GM13976 (cell line): ENCODE measurements around the gene SCUBE1.

Experiments used
- DNase-seq: peaks from one replicate; pipeline ENCODE4 v3.0.0; 2012; ENCODE audit warnings: low spot score
- in situ Hi-C: fragments of 300-500 bp; cut with MboI; formaldehyde crosslinking; loops from one replicate; pipeline ENCODE4 v1.12.0; 2022; ENCODE audit warnings: low sequenced_read_pairs, mixed read lengths, inconsistent platforms; ENCODE audit not compliant: unreplicated experiment
- TF ChIP-seq, protein P1 (sequence below): IDR thresholded peaks from 2 replicates; pipeline ENCODE4 v1.5.1; 2012; ENCODE audit warnings: borderline replicate concordance, mild to moderate bottlenecking; ENCODE audit not compliant: insufficient read depth; ENCODE audit errors: extremely low read depth, missing control alignments, control extremely low read depth

The SCUBE1 gene

DNA sequence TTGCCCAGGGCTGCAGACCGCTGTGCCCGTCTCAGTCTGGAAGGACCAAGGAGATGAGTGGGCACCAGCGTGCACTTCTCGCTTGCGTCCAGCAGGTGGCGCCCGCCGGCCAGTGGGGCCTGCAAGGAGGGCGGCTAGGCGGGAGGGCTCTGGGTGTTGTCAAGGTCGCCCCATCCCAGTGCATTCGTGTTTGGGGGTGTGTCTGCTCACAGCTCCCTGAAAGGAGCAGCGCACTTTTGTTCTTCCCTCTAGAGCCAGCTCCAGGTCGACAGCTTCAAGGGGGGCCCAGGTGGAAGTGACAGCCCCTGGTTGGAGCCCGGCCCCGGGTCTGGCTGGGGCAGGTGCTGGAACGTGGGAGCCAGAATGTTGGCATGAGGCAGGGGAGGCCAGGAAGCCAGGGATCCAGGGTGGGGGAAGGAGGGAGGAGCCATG, 45.3 kb upstream of the SCUBE1 start:
- peak; percentile 89 for DNase-seq
- TF ChIP-seq, protein P1, sequence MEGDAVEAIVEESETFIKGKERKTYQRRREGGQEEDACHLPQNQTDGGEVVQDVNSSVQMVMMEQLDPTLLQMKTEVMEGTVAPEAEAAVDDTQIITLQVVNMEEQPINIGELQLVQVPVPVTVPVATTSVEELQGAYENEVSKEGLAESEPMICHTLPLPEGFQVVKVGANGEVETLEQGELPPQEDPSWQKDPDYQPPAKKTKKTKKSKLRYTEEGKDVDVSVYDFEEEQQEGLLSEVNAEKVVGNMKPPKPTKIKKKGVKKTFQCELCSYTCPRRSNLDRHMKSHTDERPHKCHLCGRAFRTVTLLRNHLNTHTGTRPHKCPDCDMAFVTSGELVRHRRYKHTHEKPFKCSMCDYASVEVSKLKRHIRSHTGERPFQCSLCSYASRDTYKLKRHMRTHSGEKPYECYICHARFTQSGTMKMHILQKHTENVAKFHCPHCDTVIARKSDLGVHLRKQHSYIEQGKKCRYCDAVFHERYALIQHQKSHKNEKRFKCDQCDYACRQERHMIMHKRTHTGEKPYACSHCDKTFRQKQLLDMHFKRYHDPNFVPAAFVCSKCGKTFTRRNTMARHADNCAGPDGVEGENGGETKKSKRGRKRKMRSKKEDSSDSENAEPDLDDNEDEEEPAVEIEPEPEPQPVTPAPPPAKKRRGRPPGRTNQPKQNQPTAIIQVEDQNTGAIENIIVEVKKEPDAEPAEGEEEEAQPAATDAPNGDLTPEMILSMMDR = peak; percentile 97
- in situ Hi-C loops = loop anchor here (10.0 kb wide), 1 partner anchor 114 kb away; no protein-coding TSS in a partner anchor

DNA sequence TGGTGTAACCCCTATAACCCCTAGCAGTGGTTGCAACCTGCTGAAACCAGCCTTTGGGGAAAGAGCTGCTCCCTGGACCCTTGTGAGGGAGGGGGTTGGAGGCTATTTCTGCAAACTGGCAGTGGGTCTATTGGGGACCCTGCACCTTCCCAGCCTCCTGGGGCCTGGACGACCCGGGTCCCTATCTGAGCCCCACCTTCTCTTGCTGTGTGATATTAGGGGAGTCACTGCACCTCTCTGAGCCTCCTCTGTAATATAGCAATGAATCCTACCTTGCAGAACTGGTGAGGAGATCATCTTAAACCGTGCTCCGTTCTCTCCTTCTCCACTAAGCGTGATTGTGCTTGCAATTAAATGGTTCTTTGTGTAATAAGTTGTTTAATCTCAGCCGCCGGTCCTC, 44.6 kb upstream of the SCUBE1 start:
- TF ChIP-seq, protein P1 = no peak
- DNase-seq = no peak
- in situ Hi-C loops = loop anchor here (10.0 kb wide), 1 partner anchor 113 kb away; no protein-coding TSS in a partner anchor

DNA sequence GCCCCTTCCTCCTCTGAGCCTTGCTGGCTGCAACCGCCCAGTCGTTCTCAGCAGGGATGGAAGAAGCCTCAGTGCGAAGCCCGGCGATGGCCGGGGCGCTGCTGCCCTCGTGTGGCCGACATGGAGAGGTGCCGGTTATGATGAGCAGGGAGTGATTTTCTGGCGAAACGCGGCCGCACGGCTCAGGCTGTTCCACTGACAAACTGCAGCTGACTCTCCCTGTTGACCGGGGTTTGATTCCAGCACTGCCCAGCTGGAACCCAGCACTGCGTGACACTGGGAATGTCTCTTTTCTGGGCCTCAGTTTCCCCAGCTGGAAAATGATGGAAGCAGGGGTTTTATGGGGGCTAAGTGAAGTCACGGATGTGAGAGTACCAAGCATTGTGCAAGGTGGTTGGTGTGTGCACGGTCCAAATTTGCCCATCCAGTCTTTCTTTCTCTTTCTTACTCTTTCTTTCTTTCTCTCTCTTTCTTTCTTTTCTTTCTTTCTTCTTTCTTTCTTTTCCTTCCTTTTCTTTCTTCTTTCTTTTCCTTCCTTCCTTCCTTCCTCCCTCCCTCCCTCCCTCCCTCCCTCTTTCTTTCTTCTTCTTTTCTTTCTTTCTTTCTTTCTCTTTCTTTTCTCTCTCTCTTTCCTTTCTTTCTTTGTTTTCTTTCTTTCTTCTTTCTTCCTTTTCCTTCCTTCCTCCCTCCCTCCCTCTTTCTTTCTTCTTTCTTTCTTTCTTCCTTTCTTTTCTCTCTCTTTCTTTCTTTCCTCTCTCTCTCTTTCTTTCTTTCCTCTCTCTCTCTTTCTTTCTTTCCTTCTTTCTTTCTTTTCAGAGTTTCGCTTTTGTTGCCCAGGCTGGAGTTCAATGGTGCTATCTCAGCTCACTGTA, 42.8 kb upstream of the SCUBE1 start:
- DNase-seq = peak; percentile 91
- in situ Hi-C loops = loop anchor here (10.0 kb wide), 1 partner anchor 111 kb away; no protein-coding TSS in a partner anchor
- TF ChIP-seq, protein P1 = peak; percentile 85

DNA sequence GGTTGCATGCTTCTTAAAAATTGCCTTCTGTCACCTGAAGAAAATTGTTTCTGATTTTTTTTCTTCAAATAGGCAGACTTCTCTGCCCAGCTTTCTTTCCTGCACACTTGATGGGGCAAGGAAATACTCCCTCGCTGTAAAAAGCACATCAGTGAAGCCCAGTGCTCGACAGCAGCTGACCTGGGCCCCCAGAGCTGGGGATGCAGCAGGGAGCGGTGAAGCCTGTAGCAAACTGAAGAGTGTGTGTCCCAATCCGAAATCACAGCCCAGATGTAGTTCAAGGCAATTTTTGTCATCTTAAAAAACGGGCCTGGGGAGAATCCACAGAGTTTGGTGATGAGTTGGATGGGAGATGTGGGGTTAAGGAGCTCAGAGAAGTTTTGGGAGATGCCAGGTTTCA, 41.7 kb upstream of the SCUBE1 start:
- TF ChIP-seq, protein P1 = no peak
- DNase-seq = no peak
- in situ Hi-C loops = loop anchor here (10.0 kb wide), 1 partner anchor 110 kb away; no protein-coding TSS in a partner anchor

DNA sequence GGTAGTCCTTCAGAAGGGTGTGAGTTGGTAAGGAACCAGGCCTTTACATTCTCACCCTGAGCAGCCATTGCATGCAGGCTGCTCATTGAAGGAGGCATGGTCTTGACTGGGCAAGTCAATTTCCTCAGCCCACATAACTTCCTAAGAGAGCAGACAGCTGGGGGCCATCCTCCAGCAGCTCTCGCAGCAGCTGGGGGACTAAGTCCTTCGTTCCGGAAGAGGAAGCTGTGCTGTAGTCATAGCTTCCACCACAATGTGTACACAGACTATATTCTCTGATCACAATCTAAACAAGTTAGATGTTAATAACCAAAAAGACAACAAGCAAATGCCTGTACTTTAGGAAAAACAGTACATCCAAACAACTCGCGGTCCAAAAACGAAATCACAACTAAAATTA, 38.5 kb upstream of the SCUBE1 start:
- TF ChIP-seq, protein P1 = no peak
- in situ Hi-C loops = loop anchor here (10.0 kb wide), 1 partner anchor 107 kb away; no protein-coding TSS in a partner anchor
- no peak for DNase-seq

DNA sequence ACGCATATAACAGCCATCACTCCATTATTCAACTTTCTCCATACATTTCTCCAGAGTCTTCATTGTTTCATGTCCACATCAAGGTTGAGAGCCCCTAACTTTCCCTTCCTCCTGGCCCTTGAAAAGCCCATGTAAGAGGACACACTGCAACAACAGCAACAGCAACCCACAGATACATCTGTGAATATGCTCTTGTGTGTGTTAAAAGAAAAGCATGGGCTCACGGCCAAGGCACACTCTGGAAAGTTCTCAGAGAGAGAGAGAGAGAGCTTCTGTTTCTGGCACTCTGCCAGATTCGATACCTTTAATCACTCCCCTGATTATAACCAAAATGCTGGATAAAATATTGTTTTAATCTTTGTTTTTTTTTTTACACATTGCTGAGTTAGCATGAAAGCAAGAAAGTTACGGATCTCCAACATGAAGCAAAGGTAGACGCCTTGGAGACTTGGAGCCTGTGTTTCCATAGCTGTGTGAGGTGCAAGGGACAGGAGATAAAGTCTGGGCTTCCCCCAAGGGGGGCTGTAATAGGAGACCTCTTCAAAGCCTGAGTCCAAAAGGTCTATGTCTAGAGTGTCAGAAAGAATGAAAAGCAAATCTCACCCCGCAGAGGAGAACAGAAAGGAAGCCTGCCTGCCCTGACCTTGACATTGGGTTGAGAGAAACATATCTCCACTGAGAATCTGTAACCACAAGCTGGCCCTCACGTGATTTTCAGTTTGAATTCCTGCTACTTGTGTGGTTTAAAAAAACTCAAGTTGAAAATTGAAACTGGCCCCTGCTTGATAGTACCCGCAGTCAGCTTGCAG, 34.9 kb upstream of the SCUBE1 start:
- TF ChIP-seq, protein P1 = no peak
- DNase-seq = no peak
- in situ Hi-C loops = no loop called here
